Hepatocyte (in vitro differentiated cells): ENCODE results near the gene ZAP70. TPM values are rescaled to one million over a fixed set of nuclear protein-coding genes. Genes with fewer than 3 reads are reported as not detected.

ENCODE experiments used
- DNase-seq: peaks from one replicate; pipeline ENCODE4 v3.0.0-alpha.2; 2016; ENCODE audit warnings: low spot score
- H2AFZ ChIP-seq: fragments of 200-600 bp; sonication (generic); 2 replicates; pipeline ENCODE4 v1.6.0; 2016; ENCODE audit warnings: antibody characterized with exemption, mild to moderate bottlenecking
- H3K27ac ChIP-seq: fragments of 200-600 bp; sonication (generic); 2 replicates; pipeline ENCODE4 v1.5.1; 2016; ENCODE audit warnings: mild to moderate bottlenecking
- H3K27me3 ChIP-seq: fragments of 200-600 bp; sonication (generic); 2 replicates; pipeline ENCODE4 v1.6.1; 2016
- H3K36me3 ChIP-seq: fragments of 200-600 bp; sonication (generic); replicated peaks from 2 replicates; pipeline ENCODE4 v1.5.1; 2016; ENCODE audit warnings: low read depth; ENCODE audit not compliant: insufficient read depth
- H3K4me1 ChIP-seq: fragments of 200-600 bp; sonication (generic); 2 replicates; pipeline ENCODE4 v1.5.1; 2016; ENCODE audit warnings: mild to moderate bottlenecking, moderate library complexity; ENCODE audit not compliant: insufficient read depth
- H3K4me2 ChIP-seq: fragments of 200-600 bp; sonication (generic); 2 replicates; pipeline ENCODE4 v1.6.0; 2016
- H3K4me3 ChIP-seq: fragments of 200-600 bp; sonication (generic); 2 replicates; pipeline ENCODE4 v1.5.1; 2016; ENCODE audit warnings: mild to moderate bottlenecking
- H3K79me2 ChIP-seq: fragments of 200-600 bp; sonication (generic); 2 replicates; pipeline ENCODE4 v1.6.0; 2017; ENCODE audit warnings: mild to moderate bottlenecking
- H3K9me2 ChIP-seq: fragments of 200-600 bp; sonication (generic); replicated peaks from 2 replicates; pipeline ENCODE4 v1.6.0; 2017; ENCODE audit warnings: mild to moderate bottlenecking; ENCODE audit not compliant: insufficient read depth
- H3K9me3 ChIP-seq: fragments of 200-600 bp; sonication (generic); 2 replicates; pipeline ENCODE4 v1.5.1; 2016; ENCODE audit warnings: low read depth, mild to moderate bottlenecking
- H4K20me1 ChIP-seq: fragments of 200-600 bp; sonication (generic); 2 replicates; pipeline ENCODE4 v1.6.0; 2016; ENCODE audit warnings: mild to moderate bottlenecking; ENCODE audit not compliant: insufficient read depth, poor library complexity, severe bottlenecking
- CTCF ChIP-seq: fragments of 200-600 bp; sonication (generic); IDR thresholded peaks from 2 replicates; pipeline ENCODE4 v1.5.1; 2016; ENCODE audit warnings: antibody characterized with exemption, mild to moderate bottlenecking; ENCODE audit not compliant: poor library complexity
- EZH2 ChIP-seq: fragments of 200-600 bp; sonication (generic); IDR thresholded peaks from 2 replicates; pipeline ENCODE4 v1.6.1; 2016; ENCODE audit warnings: antibody characterized with exemption, mild to moderate bottlenecking, borderline replicate concordance
- EZH2phosphoT487 ChIP-seq: fragments of 200-600 bp; sonication (generic); IDR thresholded peaks from one replicate; pipeline ENCODE4 v1.6.1; 2018; ENCODE audit warnings: antibody characterized with exemption, mild to moderate bottlenecking, low read depth, moderate library complexity; ENCODE audit not compliant: unreplicated experiment, severe bottlenecking
- WGBS: methylation state at CpG from one replicate; pipeline ENCODE4 v1.1.6; 2016; ENCODE audit warnings: low lambda C conversion rate; ENCODE audit errors: missing lambda C conversion rate; 5-methylcytosine and 5-hydroxymethylcytosine counted together
- polyA plus RNA-seq: library from polyadenylated mRNA; unstranded; fragments of >200 nt; fragmentation: Nextera tagmentation; extraction: Ambion mirVana; gene quantifications from 2 replicates; pipeline ENCODE4 v1.2.1, GENCODE V29; 2016
- total RNA-seq: library from RNA; depleted of rRNA; stranded (reverse); fragments of >200 nt; gene quantifications from 2 replicates; pipeline ENCODE4 v1.2.3, GENCODE V29; 2014

ZAP70 gene
- total and polyA plus RNA-seq, 2 experiments from 2014 or later, result 0.80 to 1.5 TPM

- H3K4me2 ChIP-seq, result no peak overlapping the region
- DNase-seq, result peak; percentile 1
- WGBS, result 94% methylated on average over 13 of the region's 13 CpGs
- H3K4me3 ChIP-seq, result no peak overlapping the region
- H2AFZ ChIP-seq, result no peak overlapping the region
- H3K9me2 ChIP-seq, result no peaks in the 10 kb centered on the region
- no peaks in the 10 kb centered on the region for H3K79me2 ChIP-seq
- H4K20me1 ChIP-seq, result no peaks in the 10 kb centered on the region
- no peak overlapping the region for H3K27ac ChIP-seq
- H3K4me1 ChIP-seq, result no peaks in the 10 kb centered on the region
- no peaks in the 10 kb centered on the region for H3K36me3 ChIP-seq
- H3K9me3 ChIP-seq, result no peaks in the 10 kb centered on the region
- TF ChIP-seq EZH2 (no peak), EZH2phosphoT487 (no peak)
- no peaks in the 10 kb centered on the region for H3K27me3 ChIP-seq
These were observed 7.3 kb upstream of the ZAP70 start for GRCh38 chr2:97706112-97706511.

GRCh38 chr2:97706708-97707345, 6.5 kb upstream of the ZAP70 start:
- no peak overlapping the region for H2AFZ ChIP-seq
- no peak overlapping the region for H3K4me3 ChIP-seq
- 87% methylated on average over 9 of the region's 11 CpGs for WGBS
- no peaks in the 10 kb centered on the region for H4K20me1 ChIP-seq
- DNase-seq, result peak; percentile 2
- no peaks in the 10 kb centered on the region for H3K9me2 ChIP-seq
- TF ChIP-seq CTCF (no peak), EZH2phosphoT487 (no peak), EZH2 (no peak)
- no peak overlapping the region for H3K27ac ChIP-seq
- no peaks in the 10 kb centered on the region for H3K36me3 ChIP-seq
- H3K27me3 ChIP-seq, result no peaks in the 10 kb centered on the region
- H3K9me3 ChIP-seq, result no peaks in the 10 kb centered on the region
- no peaks in the 10 kb centered on the region for H3K4me1 ChIP-seq
- H3K79me2 ChIP-seq, result no peaks in the 10 kb centered on the region
- no peak overlapping the region for H3K4me2 ChIP-seq

GRCh38 chr2:97707362-97708047, 5.9 kb upstream of the ZAP70 start:
- Histone ChIP-seq H4K20me1 (no peaks in the 10 kb centered on the region), H3K36me3 (no peaks in the 10 kb centered on the region), H3K4me1 (no peaks in the 10 kb centered on the region), H3K9me2 (no peaks in the 10 kb centered on the region), H3K9me3 (no peaks in the 10 kb centered on the region), H3K4me2 (no peak overlapping the region), H3K4me3 (no peak overlapping the region), H2AFZ (no peak overlapping the region), H3K79me2 (no peaks in the 10 kb centered on the region), H3K27ac (no peak overlapping the region), H3K27me3 (no peaks in the 10 kb centered on the region)
- no peak for TF ChIP-seq CTCF
- no peak for TF ChIP-seq EZH2
- no peak for TF ChIP-seq EZH2phosphoT487
- 91% methylated on average over 11 of the region's 11 CpGs for WGBS
- DNase-seq, result peak; percentile 2

- no peak overlapping the region for H2AFZ ChIP-seq
- no peaks in the 10 kb centered on the region for H3K9me3 ChIP-seq
- H3K36me3 ChIP-seq, result no peaks in the 10 kb centered on the region
- H3K9me2 ChIP-seq, result no peaks in the 10 kb centered on the region
- H3K4me2 ChIP-seq, result no peak overlapping the region
- H3K27me3 ChIP-seq, result no peaks in the 10 kb centered on the region
- no peaks in the 10 kb centered on the region for H3K79me2 ChIP-seq
- TF ChIP-seq CTCF (no peak), EZH2phosphoT487 (no peak)
- DNase-seq, result no peak
- no peak overlapping the region for H3K27ac ChIP-seq
- no peak overlapping the region for H3K4me3 ChIP-seq
- no peaks in the 10 kb centered on the region for H3K4me1 ChIP-seq
- H4K20me1 ChIP-seq, result no peaks in the 10 kb centered on the region
- 86% methylated on average over 4 of the region's 4 CpGs for whole genome bisulfite sequencing
These were observed 5.4 kb upstream of the ZAP70 start for GRCh38 chr2:97708048-97708380.
